ENCODE results near the gene CAND1.

Gene CAND1

GRCh38 chr12:67302162-67302561 is 33.0 kb downstream of the CAND1 start:
- TF ChIP-seq SIN3A (IDR thresholded peaks at IDR 0.05; ENCODE audit: borderline replicate concordance, insufficient read depth, low read length) (no peak), TAF1 (IDR thresholded peaks at IDR 0.05; ENCODE audit: borderline replicate concordance, insufficient read depth, low read length) (no peak), FOXP2 (optimal IDR thresholded peaks at IDR 0.05; ENCODE audit: borderline replicate concordance, extremely low read depth, extremely low read length, insufficient read depth) (no peak), POLR2AphosphoS5 (IDR thresholded peaks at IDR 0.05; ENCODE audit: low read depth, low read length) (no peak), REST (IDR thresholded peaks at IDR 0.05; ENCODE audit: insufficient read depth in 1 of 2, low read depth in 2 of 2, low read length in 2 of 2) (no peak)

- TF ChIP-seq SIN3A (IDR thresholded peaks at IDR 0.05; ENCODE audit: borderline replicate concordance, insufficient read depth, low read length) (no peak), REST (IDR thresholded peaks at IDR 0.05; ENCODE audit: insufficient read depth in 1 of 2, low read depth in 2 of 2, low read length in 2 of 2) (no peak), POLR2AphosphoS5 (IDR thresholded peaks at IDR 0.05; ENCODE audit: low read depth, low read length) (no peak), FOXP2 (optimal IDR thresholded peaks at IDR 0.05; ENCODE audit: borderline replicate concordance, extremely low read depth, extremely low read length, insufficient read depth) (no peak)
These were observed 36.4 kb downstream of the CAND1 start for GRCh38 chr12:67305544-67305943.

- TF ChIP-seq TAF1 (IDR thresholded peaks at IDR 0.05; ENCODE audit: borderline replicate concordance, insufficient read depth, low read length) (no peak), POLR2AphosphoS5 (IDR thresholded peaks at IDR 0.05; ENCODE audit: low read depth, low read length) (no peak), SIN3A (IDR thresholded peaks at IDR 0.05; ENCODE audit: borderline replicate concordance, insufficient read depth, low read length) (no peak), FOXP2 (optimal IDR thresholded peaks at IDR 0.05; ENCODE audit: borderline replicate concordance, extremely low read depth, extremely low read length, insufficient read depth) (no peak), REST (IDR thresholded peaks at IDR 0.05; ENCODE audit: insufficient read depth in 1 of 2, low read depth in 2 of 2, low read length in 2 of 2) (no peak)
These were observed 37.6 kb downstream of the CAND1 start for GRCh38 chr12:67306712-67307111.

GRCh38 chr12:67315661-67316060 is 46.5 kb downstream of the CAND1 start:
- no peak for TF ChIP-seq TAF1 (IDR thresholded peaks at IDR 0.05; ENCODE audit: borderline replicate concordance, insufficient read depth, low read length)
- no peak for TF ChIP-seq FOXP2 (optimal IDR thresholded peaks at IDR 0.05; ENCODE audit: borderline replicate concordance, extremely low read depth, extremely low read length, insufficient read depth)
- no peak for TF ChIP-seq POLR2AphosphoS5 (IDR thresholded peaks at IDR 0.05; ENCODE audit: low read depth, low read length)
- no peak for TF ChIP-seq SIN3A (IDR thresholded peaks at IDR 0.05; ENCODE audit: borderline replicate concordance, insufficient read depth, low read length)
- no peak for TF ChIP-seq REST (IDR thresholded peaks at IDR 0.05; ENCODE audit: insufficient read depth in 1 of 2, low read depth in 2 of 2, low read length in 2 of 2)

- TF ChIP-seq TAF1 (IDR thresholded peaks at IDR 0.05; ENCODE audit: borderline replicate concordance, insufficient read depth, low read length) (no peak), FOXP2 (optimal IDR thresholded peaks at IDR 0.05; ENCODE audit: borderline replicate concordance, extremely low read depth, extremely low read length, insufficient read depth) (no peak)
These were observed 49.6 kb downstream of the CAND1 start for GRCh38 chr12:67318786-67319185.

Data from PFSK-1 (cell line).